ENCODE results near the gene PRKG1.
"Not testable (repeated sequence)": the region's sequence is repeated elsewhere in the genome, so short reads cannot be mapped to it uniquely, and the experiment has no call there.

Gene PRKG1

GRCh38 chr10:51141010-51141409 lies 66.7 kb downstream of the PRKG1 start:
- H3K4me3 ChIP-seq (ENCODE audit: low read length), result no peak overlapping the region
- no peak for DNase-seq (ENCODE audit: low read depth, low spot score)
- H3K27me3 ChIP-seq (ENCODE audit: control insufficient read depth, insufficient read depth, low read length), result no peaks in the 10 kb centered on the region
- H3K36me3 ChIP-seq (ENCODE audit: control insufficient read depth, insufficient read depth, low read length), result no peaks in the 10 kb centered on the region
- no peaks in the 10 kb centered on the region for H3K4me1 ChIP-seq (ENCODE audit: control insufficient read depth, insufficient read depth, low read length)
- no peaks in the 10 kb centered on the region for H3K9me3 ChIP-seq (ENCODE audit: control insufficient read depth, insufficient read depth, low read length)
- WGBS (ENCODE audit: insufficient coverage, insufficient read length), result no CpG with 5 or more reads among the region's 2 CpGs
- no peak overlapping the region for H3K27ac ChIP-seq (ENCODE audit: low read length)

GRCh38 chr10:51144161-51144781 lies 70.0 kb downstream of the PRKG1 start:
- Histone ChIP-seq H3K27ac (ENCODE audit: low read length) (no peak overlapping the region), H3K4me3 (ENCODE audit: low read length) (no peak overlapping the region), H3K4me1 (ENCODE audit: control insufficient read depth, insufficient read depth, low read length) (no peaks in the 10 kb centered on the region), H3K9me3 (ENCODE audit: control insufficient read depth, insufficient read depth, low read length) (no peaks in the 10 kb centered on the region), H3K27me3 (ENCODE audit: control insufficient read depth, insufficient read depth, low read length) (no peaks in the 10 kb centered on the region), H3K36me3 (ENCODE audit: control insufficient read depth, insufficient read depth, low read length) (no peaks in the 10 kb centered on the region)
- DNase-seq (ENCODE audit: low read depth, low spot score), result no peak
- no CpG with 5 or more reads among the region's 1 CpG for WGBS (ENCODE audit: insufficient coverage, insufficient read length)

- Histone ChIP-seq H3K36me3 (ENCODE audit: control insufficient read depth, insufficient read depth, low read length) (no peaks in the 10 kb centered on the region), H3K4me1 (ENCODE audit: control insufficient read depth, insufficient read depth, low read length) (no peaks in the 10 kb centered on the region), H3K4me3 (ENCODE audit: low read length) (no peak overlapping the region), H3K27ac (ENCODE audit: low read length) (no peak overlapping the region), H3K9me3 (ENCODE audit: control insufficient read depth, insufficient read depth, low read length) (no peaks in the 10 kb centered on the region), H3K27me3 (ENCODE audit: control insufficient read depth, insufficient read depth, low read length) (no peaks in the 10 kb centered on the region)
- no peak for DNase-seq (ENCODE audit: low read depth, low spot score)
- no CpG with 5 or more reads among the region's 7 CpGs for WGBS (ENCODE audit: insufficient coverage, insufficient read length)
These were observed 71.1 kb downstream of the PRKG1 start for GRCh38 chr10:51145375-51145774.

- H3K27me3 ChIP-seq (ENCODE audit: control insufficient read depth, insufficient read depth, low read length), result no peaks in the 10 kb centered on the region
- no CpG with 5 or more reads among the region's 2 CpGs for WGBS (ENCODE audit: insufficient coverage, insufficient read length)
- H3K9me3 ChIP-seq (ENCODE audit: control insufficient read depth, insufficient read depth, low read length), result no peaks in the 10 kb centered on the region
- no peaks in the 10 kb centered on the region for H3K36me3 ChIP-seq (ENCODE audit: control insufficient read depth, insufficient read depth, low read length)
- H3K27ac ChIP-seq (ENCODE audit: low read length), result no peak overlapping the region
- DNase-seq (ENCODE audit: low read depth, low spot score), result no peak
- no peak overlapping the region for H3K4me3 ChIP-seq (ENCODE audit: low read length)
- no peaks in the 10 kb centered on the region for H3K4me1 ChIP-seq (ENCODE audit: control insufficient read depth, insufficient read depth, low read length)
These were observed 73.5 kb downstream of the PRKG1 start for GRCh38 chr10:51147644-51148399.

- Histone ChIP-seq H3K27me3 (ENCODE audit: control insufficient read depth, insufficient read depth, low read length) (no peaks in the 10 kb centered on the region), H3K36me3 (ENCODE audit: control insufficient read depth, insufficient read depth, low read length) (no peaks in the 10 kb centered on the region), H3K9me3 (ENCODE audit: control insufficient read depth, insufficient read depth, low read length) (no peaks in the 10 kb centered on the region), H3K4me3 (ENCODE audit: low read length) (no peak overlapping the region), H3K27ac (ENCODE audit: low read length) (no peak overlapping the region), H3K4me1 (ENCODE audit: control insufficient read depth, insufficient read depth, low read length) (no peaks in the 10 kb centered on the region)
- WGBS (ENCODE audit: insufficient coverage, insufficient read length), result no CpG with 5 or more reads among the region's 4 CpGs
- no peak for DNase-seq (ENCODE audit: low read depth, low spot score)
These were observed 82.6 kb downstream of the PRKG1 start for GRCh38 chr10:51156926-51157325.

- Histone ChIP-seq H3K4me1 (ENCODE audit: control insufficient read depth, insufficient read depth, low read length) (no peaks in the 10 kb centered on the region), H3K27ac (ENCODE audit: low read length) (no peak overlapping the region), H3K36me3 (ENCODE audit: control insufficient read depth, insufficient read depth, low read length) (no peaks in the 10 kb centered on the region), H3K27me3 (ENCODE audit: control insufficient read depth, insufficient read depth, low read length) (no peaks in the 10 kb centered on the region), H3K4me3 (ENCODE audit: low read length) (no peak overlapping the region), H3K9me3 (ENCODE audit: control insufficient read depth, insufficient read depth, low read length) (no peaks in the 10 kb centered on the region)
- no peak for DNase-seq (ENCODE audit: low read depth, low spot score)
- 100% methylated on average over 1 of the region's 3 CpGs for WGBS (ENCODE audit: insufficient coverage, insufficient read length)
These were observed 84.5 kb downstream of the PRKG1 start for GRCh38 chr10:51158832-51159231.

- no peak for DNase-seq (ENCODE audit: low read depth, low spot score)
- H3K36me3 ChIP-seq (ENCODE audit: control insufficient read depth, insufficient read depth, low read length), result no peaks in the 10 kb centered on the region
- WGBS (ENCODE audit: insufficient coverage, insufficient read length), result no CpG with 5 or more reads among the region's 1 CpG
These were observed 85.6 kb downstream of the PRKG1 start for GRCh38 chr10:51159841-51160240.

GRCh38 chr10:51162002-51162401 lies 87.7 kb downstream of the PRKG1 start:
- no peaks in the 10 kb centered on the region for H3K36me3 ChIP-seq (ENCODE audit: control insufficient read depth, insufficient read depth, low read length)
- no CpG with 5 or more reads among the region's 1 CpG for WGBS (ENCODE audit: insufficient coverage, insufficient read length)
- no peaks in the 10 kb centered on the region for H3K4me1 ChIP-seq (ENCODE audit: control insufficient read depth, insufficient read depth, low read length)
- no peak overlapping the region for H3K4me3 ChIP-seq (ENCODE audit: low read length)
- no peak for DNase-seq (ENCODE audit: low read depth, low spot score)
- H3K27ac ChIP-seq (ENCODE audit: low read length), result no peak overlapping the region
- H3K9me3 ChIP-seq (ENCODE audit: control insufficient read depth, insufficient read depth, low read length), result no peaks in the 10 kb centered on the region
- no peaks in the 10 kb centered on the region for H3K27me3 ChIP-seq (ENCODE audit: control insufficient read depth, insufficient read depth, low read length)

More at GRCh38 chr10:51159841-51160240, 85.6 kb downstream of the PRKG1 start:
- H3K4me3 ChIP-seq (ENCODE audit: low read length), result no peak overlapping the region
- no peaks in the 10 kb centered on the region for H3K27me3 ChIP-seq (ENCODE audit: control insufficient read depth, insufficient read depth, low read length)
- no peaks in the 10 kb centered on the region for H3K4me1 ChIP-seq (ENCODE audit: control insufficient read depth, insufficient read depth, low read length)
- no peaks in the 10 kb centered on the region for H3K9me3 ChIP-seq (ENCODE audit: control insufficient read depth, insufficient read depth, low read length)
- H3K27ac ChIP-seq (ENCODE audit: low read length), result no peak overlapping the region

- not testable (repeated sequence) for DNase-seq (ENCODE audit: low read depth, low spot score)
- no CpG with 5 or more reads among the region's 30 CpGs for WGBS (ENCODE audit: insufficient coverage, insufficient read length)
These were observed 89.2 kb downstream of the PRKG1 start for GRCh38 chr10:51163380-51164049.

GRCh38 chr10:51168086-51168815 lies 94.0 kb downstream of the PRKG1 start:
- Histone ChIP-seq H3K36me3 (ENCODE audit: control insufficient read depth, insufficient read depth, low read length) (no peaks in the 10 kb centered on the region), H3K4me1 (ENCODE audit: control insufficient read depth, insufficient read depth, low read length) (no peaks in the 10 kb centered on the region), H3K9me3 (ENCODE audit: control insufficient read depth, insufficient read depth, low read length) (no peaks in the 10 kb centered on the region), H3K27me3 (ENCODE audit: control insufficient read depth, insufficient read depth, low read length) (no peaks in the 10 kb centered on the region), H3K4me3 (ENCODE audit: low read length) (no peak overlapping the region), H3K27ac (ENCODE audit: low read length) (no peak overlapping the region)
- DNase-seq (ENCODE audit: low read depth, low spot score), result no peak
- no CpG with 5 or more reads among the region's 2 CpGs for WGBS (ENCODE audit: insufficient coverage, insufficient read length)

More at GRCh38 chr10:51163380-51164049, 89.2 kb downstream of the PRKG1 start:
- H3K4me3 ChIP-seq (ENCODE audit: low read length); H3K27ac ChIP-seq (ENCODE audit: low read length); H3K27me3 ChIP-seq (ENCODE audit: control insufficient read depth, insufficient read depth, low read length); H3K4me1 ChIP-seq (ENCODE audit: control insufficient read depth, insufficient read depth, low read length); H3K36me3 ChIP-seq (ENCODE audit: control insufficient read depth, insufficient read depth, low read length); H3K9me3 ChIP-seq (ENCODE audit: control insufficient read depth, insufficient read depth, low read length): not testable (repeated sequence)
